WI38 (cell line): ENCODE results near the gene BFSP2.
A peak's percentile ranks its signal among the peaks of the same experiment; 100 is the strongest.
"Not testable (repeated sequence)": the region's sequence is repeated elsewhere in the genome, so short reads cannot be mapped to it uniquely, and the experiment has no call there.

ENCODE experiments used
- H3K4me3 ChIP-seq: 2 replicates; pipeline ENCODE4 v1.5.1; 2011; ENCODE audit warnings: low read depth, mild to moderate bottlenecking, control low read depth, low read length
- CTCF ChIP-seq: IDR thresholded peaks from 2 replicates; pipeline ENCODE4 v1.5.1; 2012; ENCODE audit warnings: low read depth, mild to moderate bottlenecking, control low read depth, low read length

BFSP2 gene

GRCh38 chr3:133505813-133506212 is 106.0 kb downstream of the BFSP2 start:
- TF ChIP-seq CTCF: no peak
- H3K4me3 ChIP-seq: no peak overlapping the region

- no peak for TF ChIP-seq CTCF
- peak overlapping the region; percentile 5; the same call in 1 of the 2 replicates for H3K4me3 ChIP-seq
These were observed 106.5 kb downstream of the BFSP2 start for GRCh38 chr3:133506215-133506901.

- no peak overlapping the region for H3K4me3 ChIP-seq
- TF ChIP-seq CTCF: no peak
These were observed 109.6 kb downstream of the BFSP2 start for GRCh38 chr3:133509488-133509887.

- no peak for TF ChIP-seq CTCF
- no peak overlapping the region for H3K4me3 ChIP-seq
These were observed 112.7 kb downstream of the BFSP2 start for GRCh38 chr3:133512416-133513089.

- TF ChIP-seq CTCF: no peak
- H3K4me3 ChIP-seq: no peak overlapping the region
These were observed 114.6 kb downstream of the BFSP2 start for GRCh38 chr3:133514418-133514817.

- no peak overlapping the region for H3K4me3 ChIP-seq
- no peak for TF ChIP-seq CTCF
These were observed 115.3 kb downstream of the BFSP2 start for GRCh38 chr3:133515127-133515526.

GRCh38 chr3:133520286-133520685 is 120.4 kb downstream of the BFSP2 start:
- H3K4me3 ChIP-seq: no peak overlapping the region
- no peak for TF ChIP-seq CTCF

- not testable (repeated sequence) for H3K4me3 ChIP-seq
These were observed 121.1 kb downstream of the BFSP2 start for GRCh38 chr3:133520938-133521337.
